HG03342 (cell line): Measurements from ENCODE around the gene ZIC4.

Experiments
- ATAC-seq: cut with Tn5 transposase; IDR thresholded peaks from one replicate; pipeline ENCODE4 v1.9.1; 2021; ENCODE audit warnings: mild to moderate bottlenecking, moderate library complexity; ENCODE audit not compliant: unreplicated experiment

ZIC4 gene

GRCh38 chr3:147418808-147419701 lies 12.7 kb upstream of the ZIC4 start:
- no peak for ATAC-seq

- no peak for ATAC-seq
Observed at GRCh38 chr3:147418371-147418781, 12.0 kb upstream of the ZIC4 start.

GRCh38 chr3:147417551-147418295 lies 11.4 kb upstream of the ZIC4 start:
- no peak for ATAC-seq

- no peak for ATAC-seq
Observed at GRCh38 chr3:147416931-147417330, 10.6 kb upstream of the ZIC4 start.

- no peak for ATAC-seq
Observed at GRCh38 chr3:147415874-147416273, 9.5 kb upstream of the ZIC4 start.

DNA sequence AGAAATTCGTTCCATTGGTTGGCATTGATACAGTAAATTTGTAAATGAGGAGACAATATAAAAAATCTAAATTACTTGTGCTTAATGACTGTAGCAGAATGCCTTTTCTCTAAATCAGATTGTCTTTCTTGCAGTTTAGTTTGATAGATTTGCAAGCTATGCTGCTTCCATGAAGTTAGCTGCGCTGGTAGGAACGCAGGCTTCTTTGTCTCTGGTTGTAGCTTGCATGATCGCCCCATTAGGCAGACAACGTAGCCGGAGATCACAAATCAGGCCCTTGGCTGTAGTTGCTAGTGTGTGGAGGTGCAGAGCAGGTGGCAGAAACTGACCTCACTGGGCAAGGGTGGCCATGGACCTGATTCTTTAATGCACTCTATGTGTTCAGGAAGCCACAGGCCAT lies 8.9 kb upstream of the ZIC4 start:
- ATAC-seq, result no peak

DNA sequence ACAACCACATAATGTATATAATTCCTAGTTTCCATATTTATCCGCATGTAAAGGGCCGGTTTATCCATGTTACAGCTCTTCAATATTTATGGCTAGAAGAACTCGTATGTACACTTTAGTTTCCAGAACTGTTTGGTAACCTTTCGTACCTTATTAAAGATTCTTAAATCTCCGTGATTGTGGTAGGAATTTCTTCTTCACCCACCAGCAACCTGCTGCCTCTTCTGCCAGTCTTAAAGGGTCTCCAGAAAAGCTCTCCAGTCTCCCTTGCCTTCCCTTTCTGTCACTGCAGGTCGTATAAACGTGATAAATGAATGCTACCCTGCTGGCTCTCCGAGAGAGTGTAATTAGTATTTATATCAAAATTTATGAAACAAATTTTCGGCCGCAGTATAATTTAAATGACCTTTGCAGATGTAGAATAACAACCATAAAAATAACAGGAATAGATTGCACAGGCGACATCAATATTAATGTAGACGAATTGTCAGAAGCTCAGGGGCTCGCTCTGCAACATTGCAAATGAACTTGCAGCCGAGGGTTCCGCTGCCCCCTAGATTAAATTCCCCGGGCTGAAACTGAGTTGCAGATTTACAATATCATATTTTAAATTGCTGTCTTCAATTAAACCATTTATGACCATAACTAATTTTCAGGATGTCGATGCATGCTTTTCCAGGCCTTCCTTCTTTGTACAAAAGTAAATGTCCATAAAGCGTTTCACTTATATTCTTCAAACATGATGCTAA lies 8.2 kb upstream of the ZIC4 start:
- no peak for ATAC-seq

DNA sequence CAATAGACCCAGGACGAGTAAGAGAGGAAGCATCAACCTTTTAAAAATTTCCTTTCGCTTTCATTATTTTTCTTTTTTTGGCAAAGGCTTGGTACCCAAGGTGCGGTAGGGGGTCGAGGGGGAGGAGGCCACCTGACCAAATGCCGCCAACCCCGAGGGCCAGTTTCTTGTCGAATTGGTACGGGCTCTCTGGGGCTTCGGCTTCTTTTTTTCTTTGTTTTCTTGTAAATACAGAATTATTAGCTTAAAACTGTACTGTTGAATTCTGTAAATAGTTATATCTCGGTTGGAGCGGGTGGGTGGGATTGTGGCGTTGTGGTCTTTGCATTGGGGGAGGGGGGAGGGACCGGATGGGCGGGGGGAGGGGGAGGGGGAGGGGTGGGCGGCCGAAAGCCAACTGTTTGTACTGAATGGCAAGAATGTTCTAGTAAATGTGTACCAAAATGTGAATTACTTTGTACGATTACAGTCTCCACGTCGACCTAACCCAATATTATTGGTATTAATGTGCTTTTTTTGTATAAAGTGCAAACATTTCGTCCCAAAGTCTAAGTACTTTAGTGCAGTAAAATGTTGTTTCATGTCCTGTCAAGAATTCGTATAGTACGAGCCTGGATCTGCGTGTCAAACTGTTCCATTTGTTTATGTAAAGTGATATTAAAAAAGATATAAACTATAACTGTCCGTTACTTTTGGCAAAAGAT lies 7.5 kb upstream of the ZIC4 start:
- ATAC-seq, result no peak

GRCh38 chr3:147412917-147413685 lies 6.8 kb upstream of the ZIC4 start:
- no peak for ATAC-seq

- no peak for ATAC-seq
Observed at GRCh38 chr3:147412261-147412916, 6.0 kb upstream of the ZIC4 start.

- no peak for ATAC-seq
Observed at GRCh38 chr3:147411815-147412241, 5.5 kb upstream of the ZIC4 start.

GRCh38 chr3:147411238-147411814 lies 5.0 kb upstream of the ZIC4 start:
- ATAC-seq, result no peak

DNA sequence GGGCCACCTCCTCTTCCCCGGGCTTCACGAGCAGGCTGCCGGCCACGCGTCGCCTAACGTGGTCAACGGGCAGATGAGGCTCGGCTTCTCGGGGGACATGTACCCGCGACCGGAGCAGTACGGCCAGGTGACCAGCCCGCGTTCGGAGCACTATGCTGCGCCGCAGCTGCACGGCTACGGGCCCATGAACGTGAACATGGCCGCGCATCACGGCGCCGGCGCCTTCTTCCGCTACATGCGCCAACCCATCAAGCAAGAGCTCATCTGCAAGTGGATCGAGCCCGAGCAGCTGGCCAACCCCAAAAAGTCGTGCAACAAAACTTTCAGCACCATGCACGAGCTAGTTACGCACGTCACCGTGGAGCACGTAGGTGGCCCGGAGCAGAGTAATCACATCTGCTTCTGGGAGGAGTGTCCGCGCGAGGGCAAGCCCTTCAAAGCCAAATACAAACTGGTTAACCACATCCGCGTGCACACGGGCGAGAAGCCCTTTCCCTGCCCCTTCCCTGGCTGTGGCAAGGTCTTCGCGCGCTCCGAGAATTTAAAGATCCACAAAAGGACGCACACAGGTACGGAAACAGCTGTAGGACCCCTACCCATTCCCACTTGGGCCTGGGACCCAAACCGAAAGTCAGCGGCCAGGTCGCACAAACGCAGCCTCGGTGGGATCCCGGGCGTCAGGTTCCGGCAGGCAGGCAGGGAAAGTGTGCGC lies 4.3 kb upstream of the ZIC4 start:
- no peak for ATAC-seq

DNA sequence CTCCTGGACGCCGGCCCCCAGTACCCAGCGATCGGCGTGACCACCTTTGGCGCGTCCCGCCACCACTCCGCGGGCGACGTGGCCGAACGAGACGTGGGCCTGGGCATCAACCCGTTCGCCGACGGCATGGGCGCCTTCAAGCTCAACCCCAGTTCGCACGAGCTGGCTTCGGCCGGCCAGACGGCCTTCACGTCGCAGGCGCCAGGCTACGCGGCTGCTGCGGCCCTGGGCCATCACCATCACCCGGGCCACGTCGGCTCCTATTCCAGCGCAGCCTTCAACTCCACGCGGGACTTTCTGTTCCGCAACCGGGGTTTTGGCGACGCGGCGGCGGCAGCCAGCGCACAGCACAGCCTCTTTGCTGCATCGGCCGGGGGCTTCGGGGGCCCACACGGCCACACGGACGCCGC lies 3.8 kb upstream of the ZIC4 start:
- ATAC-seq, result no peak

GRCh38 chr3:147409143-147410115 lies 3.1 kb upstream of the ZIC4 start, which contains the start of gene ZIC1:
Gene ZIC1, plus strand, starts transcription at chr3:147409365. Its CDS starts 748 bp downstream, at chr3:147410113.
- no peak for ATAC-seq

DNA sequence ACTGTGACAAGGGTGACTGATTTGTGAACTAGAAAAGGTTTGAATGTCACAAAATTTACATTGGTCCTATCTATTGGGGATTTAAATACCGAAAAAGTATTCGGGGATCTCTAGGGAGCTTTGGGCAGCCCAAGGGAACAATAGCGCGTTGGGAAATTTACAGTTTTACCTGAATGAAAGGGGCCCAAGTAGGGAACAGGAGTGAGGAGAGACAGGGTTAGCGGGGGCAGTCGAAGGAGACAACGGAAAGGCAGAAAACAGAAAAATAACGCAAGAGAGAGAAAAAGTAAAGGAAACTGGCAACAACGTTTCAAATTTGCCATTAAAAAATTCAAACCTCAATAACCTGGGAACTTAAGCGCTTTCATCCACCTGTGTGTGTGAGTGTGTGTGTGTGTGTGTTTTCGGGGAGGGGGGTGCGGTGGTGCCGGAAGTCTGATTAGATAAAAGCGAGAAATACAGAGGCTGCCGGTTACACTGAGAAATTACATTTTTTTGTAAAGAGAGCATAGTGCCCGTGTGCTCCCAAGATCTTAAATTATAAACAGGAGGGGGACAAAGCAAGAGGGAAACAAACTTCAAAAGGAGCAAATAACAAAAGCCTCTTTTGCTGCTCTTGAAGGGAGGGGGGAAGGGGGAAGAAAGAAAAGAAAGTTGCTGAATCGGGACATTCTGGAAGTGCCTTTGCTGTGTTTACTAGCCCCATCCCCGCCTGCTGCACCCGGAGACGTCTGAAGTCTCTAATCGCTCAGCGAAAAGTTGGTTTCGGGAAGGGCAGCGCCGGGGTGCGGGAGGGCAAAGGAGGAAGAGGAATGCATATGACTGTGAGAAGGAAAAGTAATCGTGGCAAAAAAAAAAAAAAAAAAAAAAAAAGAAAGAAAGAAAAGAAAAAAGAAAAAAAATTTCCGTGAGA lies 2.1 kb upstream of the ZIC4 start:
- ATAC-seq, result no peak
